HG02798 (cell line): ENCODE data around the gene THSD7B.
"Not testable (repeated sequence)": the region's sequence is repeated elsewhere in the genome, so short reads cannot be mapped to it uniquely, and the experiment has no call there.

Experiments
- ATAC-seq: cut with Tn5 transposase; IDR thresholded peaks from one replicate; pipeline ENCODE4 v1.9.1; 2021; ENCODE audit warnings: mild to moderate bottlenecking; ENCODE audit not compliant: unreplicated experiment, poor library complexity

The THSD7B gene

GRCh38 chr2:137237055-137237454 is 471.7 kb downstream of the THSD7B start:
- ATAC-seq, result no peak

GRCh38 chr2:137238065-137238464 is 472.7 kb downstream of the THSD7B start:
- ATAC-seq, result no peak

- no peak for ATAC-seq
Measured at GRCh38 chr2:137249463-137250130, 484.3 kb downstream of the THSD7B start.

- no peak for ATAC-seq
Measured at GRCh38 chr2:137250401-137250800, 485.1 kb downstream of the THSD7B start.

GRCh38 chr2:137251045-137251444 is 485.7 kb downstream of the THSD7B start:
- ATAC-seq, result no peak

GRCh38 chr2:137252934-137253333 is 487.6 kb downstream of the THSD7B start:
- no peak for ATAC-seq

- no peak for ATAC-seq
Measured at GRCh38 chr2:137254052-137254451, 488.7 kb downstream of the THSD7B start.

- ATAC-seq, result no peak
Measured at GRCh38 chr2:137255345-137255744, 490.0 kb downstream of the THSD7B start.

- no peak for ATAC-seq
Measured at GRCh38 chr2:137255990-137256389, 490.6 kb downstream of the THSD7B start.

GRCh38 chr2:137261881-137262585 is 496.7 kb downstream of the THSD7B start:
- no peak for ATAC-seq

- no peak for ATAC-seq
Measured at GRCh38 chr2:137262594-137262993, 497.2 kb downstream of the THSD7B start.

GRCh38 chr2:137287913-137288639 is 522.7 kb downstream of the THSD7B start:
- no peak for ATAC-seq

GRCh38 chr2:137291836-137292570 is 526.7 kb downstream of the THSD7B start:
- no peak for ATAC-seq

GRCh38 chr2:137298377-137298776 is 533.0 kb downstream of the THSD7B start:
- no peak for ATAC-seq

GRCh38 chr2:137300987-137301386 is 535.6 kb downstream of the THSD7B start:
- no peak for ATAC-seq

GRCh38 chr2:137302957-137303356 is 537.6 kb downstream of the THSD7B start:
- ATAC-seq, result no peak

GRCh38 chr2:137316075-137316474 is 550.7 kb downstream of the THSD7B start:
- no peak for ATAC-seq

GRCh38 chr2:137321566-137321965 is 556.2 kb downstream of the THSD7B start:
- no peak for ATAC-seq

- ATAC-seq, result not testable (repeated sequence)
Measured at GRCh38 chr2:137331562-137331961, 566.2 kb downstream of the THSD7B start.

GRCh38 chr2:137333386-137334165 is 568.2 kb downstream of the THSD7B start:
- ATAC-seq, result no peak
